Measurements from ENCODE around the gene BEGAIN.

GRCh38 chr14:100633406-100633805 lies 46.2 kb upstream of the BEGAIN start:
- TF ChIP-seq CTCF (conservative IDR thresholded peaks at IDR 0.05; ENCODE audit: low read length) (no peak), EZH2phosphoT487 (IDR thresholded peaks at IDR 0.05; ENCODE audit: borderline replicate concordance, low read depth, low read length) (no peak)
